ENCODE measurements around the gene SUPT20H. TPM values are rescaled to one million over a fixed set of nuclear protein-coding genes. Genes with fewer than 3 reads are reported as not detected.

The SUPT20H gene
- total and polyA plus RNA-seq, 2 donors (not counting 1 experiment from before 2014, with no cell fraction given): 56.5 to 57.5 TPM

- H3K4me2 ChIP-seq (ENCODE audit: extremely low read depth, insufficient read depth, low read length): no peak overlapping the region
- H3K9ac ChIP-seq (ENCODE audit: insufficient read depth, low read length): no peak overlapping the region
- no peaks in the 10 kb centered on the region for H3K79me2 ChIP-seq (ENCODE audit: control insufficient read depth, insufficient read depth, low read length)
- H3K9me3 ChIP-seq (ENCODE audit: control insufficient read depth, insufficient read depth, low read depth, low read length): no peaks in the 10 kb centered on the region
- H3K4me3 ChIP-seq (replicated peaks in 1 of 4; ENCODE audit: control extremely low read depth in 1 of 4, insufficient read depth in 1 of 4, low read depth in 3 of 4, low read length in 4 of 4): no peak overlapping the region
- peaks cover 7% of the 10 kb centered on the region for H3K36me3 ChIP-seq (ENCODE audit: control insufficient read depth, insufficient read depth, low read length)
- peak in 1 of 2 donors; percentile 25 for DNase-seq (ENCODE audit: low read depth in 2 of 2)
- peaks cover 4% of the 10 kb centered on the region for H3K4me1 ChIP-seq (ENCODE audit: control insufficient read depth, extremely low read depth, insufficient read depth, low read length)
- H2AFZ ChIP-seq (ENCODE audit: low read length): no peak overlapping the region
- no peaks in the 10 kb centered on the region for H3K27me3 ChIP-seq (ENCODE audit: control insufficient read depth, insufficient read depth, low read length)
- no peak for TF ChIP-seq EZH2 (IDR thresholded peaks at IDR 0.05; ENCODE audit: low read length, missing control alignments)
- TF ChIP-seq, protein P1, sequence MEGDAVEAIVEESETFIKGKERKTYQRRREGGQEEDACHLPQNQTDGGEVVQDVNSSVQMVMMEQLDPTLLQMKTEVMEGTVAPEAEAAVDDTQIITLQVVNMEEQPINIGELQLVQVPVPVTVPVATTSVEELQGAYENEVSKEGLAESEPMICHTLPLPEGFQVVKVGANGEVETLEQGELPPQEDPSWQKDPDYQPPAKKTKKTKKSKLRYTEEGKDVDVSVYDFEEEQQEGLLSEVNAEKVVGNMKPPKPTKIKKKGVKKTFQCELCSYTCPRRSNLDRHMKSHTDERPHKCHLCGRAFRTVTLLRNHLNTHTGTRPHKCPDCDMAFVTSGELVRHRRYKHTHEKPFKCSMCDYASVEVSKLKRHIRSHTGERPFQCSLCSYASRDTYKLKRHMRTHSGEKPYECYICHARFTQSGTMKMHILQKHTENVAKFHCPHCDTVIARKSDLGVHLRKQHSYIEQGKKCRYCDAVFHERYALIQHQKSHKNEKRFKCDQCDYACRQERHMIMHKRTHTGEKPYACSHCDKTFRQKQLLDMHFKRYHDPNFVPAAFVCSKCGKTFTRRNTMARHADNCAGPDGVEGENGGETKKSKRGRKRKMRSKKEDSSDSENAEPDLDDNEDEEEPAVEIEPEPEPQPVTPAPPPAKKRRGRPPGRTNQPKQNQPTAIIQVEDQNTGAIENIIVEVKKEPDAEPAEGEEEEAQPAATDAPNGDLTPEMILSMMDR (conservative IDR thresholded peaks at IDR 0.05 in 1 of 2, IDR thresholded peaks at IDR 0.05 in 1 of 2; ENCODE audit: low read depth in 1 of 2, low read length in 2 of 2): no peak
- H4K20me1 ChIP-seq (ENCODE audit: control insufficient read depth, extremely low read depth, insufficient read depth, low read length): no peaks in the 10 kb centered on the region
- no peak overlapping the region for H3K27ac ChIP-seq (ENCODE audit: insufficient read depth, low read length)
Measured at GRCh38 chr13:37011002-37011401, 48.5 kb downstream of the SUPT20H start.

DNA sequence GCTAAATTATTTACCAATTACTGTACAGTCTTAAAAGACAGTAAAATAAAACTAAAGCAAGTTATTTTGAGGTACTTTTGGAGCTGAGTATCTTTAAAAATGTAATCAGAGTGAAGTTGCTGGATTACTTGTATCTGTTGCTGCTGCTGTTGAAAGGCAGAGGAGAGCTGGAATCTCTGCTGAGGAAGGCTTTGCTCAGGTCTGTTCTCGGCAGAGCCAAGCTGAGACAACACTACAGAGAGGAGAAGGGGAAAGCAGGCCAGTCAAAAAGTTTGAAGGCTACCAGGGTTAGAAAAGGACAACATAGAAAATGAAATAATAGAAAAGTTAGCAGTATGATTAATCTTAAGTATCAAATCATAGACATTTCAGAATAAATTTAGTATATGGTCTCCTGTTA is 49.1 kb downstream of the SUPT20H start:
- no peaks in the 10 kb centered on the region for H3K9me3 ChIP-seq (ENCODE audit: control insufficient read depth, insufficient read depth, low read depth, low read length)
- H3K4me2 ChIP-seq (ENCODE audit: extremely low read depth, insufficient read depth, low read length): no peak overlapping the region
- H3K9ac ChIP-seq (ENCODE audit: insufficient read depth, low read length): no peak overlapping the region
- no peak overlapping the region for H3K27ac ChIP-seq (ENCODE audit: insufficient read depth, low read length)
- TF ChIP-seq, protein P1 (conservative IDR thresholded peaks at IDR 0.05 in 1 of 2, IDR thresholded peaks at IDR 0.05 in 1 of 2; ENCODE audit: low read depth in 1 of 2, low read length in 2 of 2): no peak
- no peak for TF ChIP-seq EZH2 (IDR thresholded peaks at IDR 0.05; ENCODE audit: low read length, missing control alignments)
- H3K27me3 ChIP-seq (ENCODE audit: control insufficient read depth, insufficient read depth, low read length): no peaks in the 10 kb centered on the region
- H4K20me1 ChIP-seq (ENCODE audit: control insufficient read depth, extremely low read depth, insufficient read depth, low read length): no peaks in the 10 kb centered on the region
- no peaks in the 10 kb centered on the region for H3K79me2 ChIP-seq (ENCODE audit: control insufficient read depth, insufficient read depth, low read length)
- no peak for DNase-seq (ENCODE audit: low read depth in 2 of 2)
- H3K36me3 ChIP-seq (ENCODE audit: control insufficient read depth, insufficient read depth, low read length): peaks cover 7% of the 10 kb centered on the region
- H3K4me3 ChIP-seq (replicated peaks in 1 of 4; ENCODE audit: control extremely low read depth in 1 of 4, insufficient read depth in 1 of 4, low read depth in 3 of 4, low read length in 4 of 4): no peak overlapping the region
- H2AFZ ChIP-seq (ENCODE audit: low read length): no peak overlapping the region
- H3K4me1 ChIP-seq (ENCODE audit: control insufficient read depth, extremely low read depth, insufficient read depth, low read length): peaks cover 4% of the 10 kb centered on the region

- TF ChIP-seq EZH2 (IDR thresholded peaks at IDR 0.05; ENCODE audit: low read length, missing control alignments): no peak
- TF ChIP-seq, protein P1 (conservative IDR thresholded peaks at IDR 0.05 in 1 of 2, IDR thresholded peaks at IDR 0.05 in 1 of 2; ENCODE audit: low read depth in 1 of 2, low read length in 2 of 2): no peak
- no peak overlapping the region for H3K4me3 ChIP-seq (replicated peaks in 1 of 4; ENCODE audit: control extremely low read depth in 1 of 4, insufficient read depth in 1 of 4, low read depth in 3 of 4, low read length in 4 of 4)
- peaks cover 10% of the 10 kb centered on the region for H3K36me3 ChIP-seq (ENCODE audit: control insufficient read depth, insufficient read depth, low read length)
- no peak for DNase-seq (ENCODE audit: low read depth in 2 of 2)
- no peaks in the 10 kb centered on the region for H4K20me1 ChIP-seq (ENCODE audit: control insufficient read depth, extremely low read depth, insufficient read depth, low read length)
- no peak overlapping the region for H2AFZ ChIP-seq (ENCODE audit: low read length)
- H3K4me1 ChIP-seq (ENCODE audit: control insufficient read depth, extremely low read depth, insufficient read depth, low read length): peaks cover 4% of the 10 kb centered on the region
- H3K27ac ChIP-seq (ENCODE audit: insufficient read depth, low read length): no peak overlapping the region
- H3K9ac ChIP-seq (ENCODE audit: insufficient read depth, low read length): no peak overlapping the region
- H3K9me3 ChIP-seq (ENCODE audit: control insufficient read depth, insufficient read depth, low read depth, low read length): no peaks in the 10 kb centered on the region
- no peaks in the 10 kb centered on the region for H3K27me3 ChIP-seq (ENCODE audit: control insufficient read depth, insufficient read depth, low read length)
- H3K4me2 ChIP-seq (ENCODE audit: extremely low read depth, insufficient read depth, low read length): no peak overlapping the region
- no peaks in the 10 kb centered on the region for H3K79me2 ChIP-seq (ENCODE audit: control insufficient read depth, insufficient read depth, low read length)
Measured at GRCh38 chr13:37009692-37010091, 49.8 kb downstream of the SUPT20H start.

All from fibroblast of lung (primary cell).